HUDEP-2 (cell line): Measurements from ENCODE around the gene PTPN5.
A peak's percentile ranks its signal among the peaks of the same experiment; 100 is the strongest.

Source experiments
- DNase-seq, 76 experiments: peaks; one replicate each; lab custom pipeline; 2025; ENCODE audit not compliant: unreplicated experiment in 76 of 76; lab: John Stamatoyannopoulos, UW

The PTPN5 gene

GRCh38 chr11:18715476-18715875, 76.1 kb downstream of the PTPN5 start:
- DNase-seq, result no peak

GRCh38 chr11:18714443-18714780, 77.2 kb downstream of the PTPN5 start:
- DNase-seq, result no peak

- no peak for DNase-seq
Observed at GRCh38 chr11:18713646-18714442, 77.8 kb downstream of the PTPN5 start.

- DNase-seq, result no peak
Observed at GRCh38 chr11:18710545-18710944, 81.1 kb downstream of the PTPN5 start.

- no peak for DNase-seq
Observed at GRCh38 chr11:18709414-18709813, 82.2 kb downstream of the PTPN5 start.

GRCh38 chr11:18707811-18708340, 83.7 kb downstream of the PTPN5 start:
- DNase-seq, result no peak

- DNase-seq, result no peak
Observed at GRCh38 chr11:18706330-18707243, 85.0 kb downstream of the PTPN5 start.

- DNase-seq, result no peak
Observed at GRCh38 chr11:18705651-18706281, 85.8 kb downstream of the PTPN5 start.

GRCh38 chr11:18704698-18705097, 86.9 kb downstream of the PTPN5 start:
- DNase-seq, result no peak

- DNase-seq, result no peak
Observed at GRCh38 chr11:18704045-18704645, 87.5 kb downstream of the PTPN5 start.

- DNase-seq, result no peak
Observed at GRCh38 chr11:18703001-18703763, 88.4 kb downstream of the PTPN5 start.

- DNase-seq, result no peak
Observed at GRCh38 chr11:18701614-18702216, 89.9 kb downstream of the PTPN5 start.

GRCh38 chr11:18700872-18701271, 90.7 kb downstream of the PTPN5 start:
- DNase-seq, result no peak

GRCh38 chr11:18700375-18700774, 91.2 kb downstream of the PTPN5 start:
- DNase-seq, result no peak

- DNase-seq, result no peak
Observed at GRCh38 chr11:18699848-18700261, 91.7 kb downstream of the PTPN5 start.

GRCh38 chr11:18699269-18699596, 92.4 kb downstream of the PTPN5 start:
- no peak for DNase-seq

GRCh38 chr11:18698341-18699268, 93.0 kb downstream of the PTPN5 start, which contains the start of gene TMEM86A:
Gene TMEM86A (plus strand): TSS chr11:18698779. CDS start chr11:18698887, 108 bp downstream.
- peak in 63 of 76 experiments; percentile 6 to 76 (median 48) for DNase-seq

- no peak for DNase-seq
Observed at GRCh38 chr11:18697576-18697975, 94.0 kb downstream of the PTPN5 start.
